ENCODE measurements around the gene DTL.

DTL gene

DNA sequence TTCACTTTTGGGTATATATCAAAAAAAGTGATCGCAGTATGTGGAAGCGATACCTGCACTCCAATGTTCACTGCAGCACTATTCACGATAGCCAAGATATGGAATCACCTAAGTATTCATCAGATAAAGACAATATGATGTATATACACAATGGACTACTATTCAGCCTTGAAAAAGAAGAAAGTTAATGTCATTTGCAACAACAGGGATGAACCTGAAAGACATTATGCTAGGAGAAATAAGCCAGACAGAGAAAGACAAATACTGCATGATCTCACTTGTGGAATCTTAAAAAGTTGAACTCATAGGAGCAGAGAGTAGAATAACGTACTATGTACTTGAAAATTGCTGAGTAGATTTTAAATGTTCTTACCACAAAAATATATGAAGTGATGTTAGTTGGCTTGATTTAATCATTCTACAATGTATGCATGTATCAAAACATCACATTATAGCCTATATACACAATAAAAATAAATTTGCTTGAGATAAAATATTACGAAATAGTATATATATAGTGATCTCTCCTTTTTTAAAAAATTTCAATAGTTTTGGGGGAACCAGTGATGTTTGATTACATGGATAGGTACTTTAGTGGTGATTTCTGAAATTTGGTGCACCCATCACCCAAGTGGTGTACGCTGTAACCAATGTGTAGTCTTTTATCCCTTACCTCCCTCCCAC is 56.0 kb downstream of the DTL start:
- H3K4me3 ChIP-seq (ENCODE audit: low read length), result no peak overlapping the region
- TF ChIP-seq, protein P1, sequence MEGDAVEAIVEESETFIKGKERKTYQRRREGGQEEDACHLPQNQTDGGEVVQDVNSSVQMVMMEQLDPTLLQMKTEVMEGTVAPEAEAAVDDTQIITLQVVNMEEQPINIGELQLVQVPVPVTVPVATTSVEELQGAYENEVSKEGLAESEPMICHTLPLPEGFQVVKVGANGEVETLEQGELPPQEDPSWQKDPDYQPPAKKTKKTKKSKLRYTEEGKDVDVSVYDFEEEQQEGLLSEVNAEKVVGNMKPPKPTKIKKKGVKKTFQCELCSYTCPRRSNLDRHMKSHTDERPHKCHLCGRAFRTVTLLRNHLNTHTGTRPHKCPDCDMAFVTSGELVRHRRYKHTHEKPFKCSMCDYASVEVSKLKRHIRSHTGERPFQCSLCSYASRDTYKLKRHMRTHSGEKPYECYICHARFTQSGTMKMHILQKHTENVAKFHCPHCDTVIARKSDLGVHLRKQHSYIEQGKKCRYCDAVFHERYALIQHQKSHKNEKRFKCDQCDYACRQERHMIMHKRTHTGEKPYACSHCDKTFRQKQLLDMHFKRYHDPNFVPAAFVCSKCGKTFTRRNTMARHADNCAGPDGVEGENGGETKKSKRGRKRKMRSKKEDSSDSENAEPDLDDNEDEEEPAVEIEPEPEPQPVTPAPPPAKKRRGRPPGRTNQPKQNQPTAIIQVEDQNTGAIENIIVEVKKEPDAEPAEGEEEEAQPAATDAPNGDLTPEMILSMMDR (IDR thresholded peaks at IDR 0.05; ENCODE audit: insufficient read depth, low read depth, low read length, missing control alignments), result no peak

DNA sequence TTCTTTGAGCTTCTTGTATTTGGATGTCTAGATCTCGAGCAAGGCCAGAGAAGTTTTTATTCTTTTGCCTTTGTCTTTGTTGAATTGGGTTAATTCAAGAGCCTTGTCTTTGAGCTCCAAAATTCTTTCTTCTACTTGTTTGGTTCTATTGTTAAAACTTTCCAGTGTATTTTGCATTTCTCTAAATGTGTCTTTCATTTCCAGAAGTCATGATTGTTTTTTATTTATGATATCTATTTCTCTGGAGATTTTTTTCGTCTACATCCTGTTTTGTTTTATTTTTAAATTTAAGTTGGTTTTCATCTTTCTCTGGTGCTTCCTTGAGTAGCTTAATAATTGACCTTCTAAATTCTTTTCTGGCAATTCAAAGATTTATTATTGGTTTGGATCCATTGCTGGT is 61.8 kb downstream of the DTL start:
- H3K4me3 ChIP-seq (ENCODE audit: low read length), result no peak overlapping the region
- DNase-seq (ENCODE audit: low read depth), result no peak
- TF ChIP-seq, protein P1 (IDR thresholded peaks at IDR 0.05; ENCODE audit: insufficient read depth, low read depth, low read length, missing control alignments), result no peak

More for the DNA sequence above, 56.0 kb downstream of the DTL start:
- DNase-seq (ENCODE audit: low read depth), result no peak

DNA sequence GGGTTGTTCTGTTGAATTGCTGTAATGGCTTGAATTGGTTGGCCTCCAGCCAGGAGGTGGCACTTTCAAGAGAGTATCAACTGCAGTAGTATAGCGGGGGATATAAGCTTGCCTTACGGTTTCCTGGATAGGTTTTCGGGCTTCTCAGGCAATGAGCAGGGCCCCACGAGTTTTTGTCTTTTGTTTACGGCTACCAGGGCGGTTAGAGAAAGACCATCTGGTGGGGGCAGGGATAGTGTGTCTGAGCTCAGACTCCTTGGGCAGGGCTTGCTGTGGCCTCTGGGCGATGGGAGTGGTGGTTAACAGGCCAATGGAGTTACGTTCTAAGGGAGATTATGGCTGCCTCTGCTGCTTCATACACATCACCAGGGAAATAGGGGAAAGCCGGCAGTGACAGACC is 62.8 kb downstream of the DTL start:
- TF ChIP-seq, protein P1 (IDR thresholded peaks at IDR 0.05; ENCODE audit: insufficient read depth, low read depth, low read length, missing control alignments), result no peak
- no peak overlapping the region for H3K4me3 ChIP-seq (ENCODE audit: low read length)
- no peak for DNase-seq (ENCODE audit: low read depth)

DNA sequence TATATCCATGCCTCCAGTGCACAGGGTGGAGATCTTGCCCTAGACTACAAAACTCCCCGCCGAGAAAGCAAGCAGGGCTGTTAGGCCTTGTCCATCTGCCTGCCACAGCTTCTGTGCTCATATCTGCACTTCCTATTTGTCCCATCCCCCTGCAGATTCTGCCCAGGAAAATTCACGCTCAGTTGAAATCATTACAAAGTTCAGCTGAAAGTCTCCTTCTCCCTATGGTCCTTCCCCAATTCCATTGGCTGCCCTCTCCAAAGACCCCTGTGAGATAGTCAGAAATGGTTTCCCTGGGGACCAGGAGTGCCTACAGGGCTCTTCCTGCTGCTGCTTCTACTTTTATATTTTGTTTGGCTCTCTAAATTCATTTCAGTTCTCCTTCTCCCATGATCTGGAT is 63.2 kb downstream of the DTL start:
- DNase-seq (ENCODE audit: low read depth), result no peak
- TF ChIP-seq, protein P1 (IDR thresholded peaks at IDR 0.05; ENCODE audit: insufficient read depth, low read depth, low read length, missing control alignments), result no peak
- H3K4me3 ChIP-seq (ENCODE audit: low read length), result no peak overlapping the region

DNA sequence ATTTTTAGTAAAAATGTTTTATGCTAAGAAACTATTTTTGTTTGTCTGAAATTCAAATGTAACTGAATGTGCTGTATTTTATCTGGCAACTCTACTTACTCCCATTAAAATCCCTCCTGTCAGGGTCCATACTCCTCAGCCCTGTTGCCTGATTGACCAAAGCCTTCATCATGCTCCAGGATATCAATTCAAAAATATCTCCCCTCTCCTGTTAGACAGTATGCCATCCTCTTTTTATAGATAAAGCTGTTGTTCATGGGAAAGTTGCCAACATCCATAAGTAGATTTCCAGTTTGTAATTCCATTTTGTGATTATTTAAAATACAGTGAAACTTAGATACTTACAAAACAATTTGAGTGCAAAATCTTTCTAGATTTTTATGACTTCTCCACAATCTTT is 65.7 kb downstream of the DTL start:
- TF ChIP-seq, protein P1 (IDR thresholded peaks at IDR 0.05; ENCODE audit: insufficient read depth, low read depth, low read length, missing control alignments), result no peak
- no peak for DNase-seq (ENCODE audit: low read depth)
- H3K4me3 ChIP-seq (ENCODE audit: low read length), result no peak overlapping the region

DNA sequence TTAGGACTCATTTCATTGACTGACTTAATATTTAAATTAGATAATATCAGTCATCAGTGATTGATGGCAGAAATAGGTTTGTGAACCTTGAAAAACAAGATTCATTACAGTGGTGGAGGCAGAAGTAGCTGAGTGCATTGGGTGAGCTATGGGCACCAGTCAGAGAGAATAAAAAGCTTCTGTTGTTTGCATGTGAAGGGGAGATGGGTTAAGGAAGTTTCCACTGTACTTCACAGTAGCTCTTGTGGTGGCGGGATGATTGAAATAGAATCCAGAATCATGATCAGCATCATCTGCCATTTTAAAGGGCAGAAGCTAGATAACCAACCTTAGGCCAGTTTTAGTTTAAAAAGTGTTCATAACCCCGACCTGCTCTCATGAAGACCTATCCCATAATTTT is 66.2 kb downstream of the DTL start:
- no peak for DNase-seq (ENCODE audit: low read depth)
- TF ChIP-seq, protein P1 (IDR thresholded peaks at IDR 0.05; ENCODE audit: insufficient read depth, low read depth, low read length, missing control alignments), result no peak
- no peak overlapping the region for H3K4me3 ChIP-seq (ENCODE audit: low read length)

Measured in epithelial cell of esophagus (primary cell).